ENCODE data around the gene HBP1. TPM values are rescaled to one million over a fixed set of nuclear protein-coding genes. Genes with fewer than 3 reads are reported as not detected.

HBP1 gene
- total and polyA plus RNA-seq, 2 experiments from 2014 or later, result 36.0 to 52.8 TPM

DNA sequence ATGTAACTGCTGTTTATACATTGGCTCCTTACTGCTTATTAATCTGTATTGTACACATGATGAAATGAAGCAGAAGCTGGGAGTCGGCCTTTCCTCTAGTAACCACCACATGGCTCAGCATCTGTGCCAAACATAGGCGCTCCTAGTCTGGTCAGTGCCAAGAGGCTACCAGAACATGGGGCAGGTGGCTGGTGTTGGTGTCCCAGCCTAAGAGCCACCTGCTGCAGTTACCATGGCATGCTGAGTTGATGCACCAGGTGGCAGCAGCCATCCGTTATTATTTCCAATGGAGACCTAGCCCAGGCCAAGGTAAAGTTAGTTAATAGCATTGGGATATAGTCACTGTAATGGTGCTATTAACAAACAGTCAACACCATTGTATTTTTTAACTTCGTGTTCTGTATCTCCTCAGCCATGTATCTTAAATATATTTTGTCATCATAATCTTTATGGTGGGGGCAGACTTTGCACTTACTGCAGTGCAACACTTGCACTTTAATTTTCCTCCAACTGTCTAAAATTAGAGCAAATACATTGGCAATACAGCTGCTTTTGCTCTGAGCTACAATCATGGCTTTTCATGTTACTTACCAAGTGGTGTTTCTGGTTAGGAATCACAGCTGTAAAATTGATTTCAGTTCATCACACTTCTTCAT is 33.1 kb downstream of the HBP1 start:
- H3K27me3 ChIP-seq (ENCODE audit: insufficient read depth), result no peaks in the 10 kb centered on the region
- Mint-ChIP-seq H3K9me3 (no peaks in the 10 kb centered on the region), H3K4me1 (0 out of 3 replicates have a peak, but pooled peaks cover 3% of the 10 kb centered on the region), H3K4me3 (no peak overlapping the region), H3K36me3 (ENCODE audit: low read depth) (peaks cover 28% of the 10 kb centered on the region), H3K27me3 (ENCODE audit: insufficient read depth, low read depth, poor library complexity) (peaks cover 5% of the 10 kb centered on the region), H3K27ac (no peak overlapping the region)
- no peaks in the 10 kb centered on the region for H3K4me1 ChIP-seq (ENCODE audit: insufficient read depth)
- DNase-seq (ENCODE audit: low spot score) (peak; percentile 76), ATAC-seq (peak; percentile 95)
- H3F3A ChIP-seq (replicated peaks; ENCODE audit: low read depth), result no peaks in the 10 kb centered on the region
- H3K27ac ChIP-seq (ENCODE audit: low read depth), result no peak overlapping the region
- H3K36me3 ChIP-seq (ENCODE audit: insufficient read depth), result no peaks in the 10 kb centered on the region
- H3K79me2 ChIP-seq (replicated peaks; ENCODE audit: insufficient read depth), result no peaks in the 10 kb centered on the region
- TF ChIP-seq, protein P1, sequence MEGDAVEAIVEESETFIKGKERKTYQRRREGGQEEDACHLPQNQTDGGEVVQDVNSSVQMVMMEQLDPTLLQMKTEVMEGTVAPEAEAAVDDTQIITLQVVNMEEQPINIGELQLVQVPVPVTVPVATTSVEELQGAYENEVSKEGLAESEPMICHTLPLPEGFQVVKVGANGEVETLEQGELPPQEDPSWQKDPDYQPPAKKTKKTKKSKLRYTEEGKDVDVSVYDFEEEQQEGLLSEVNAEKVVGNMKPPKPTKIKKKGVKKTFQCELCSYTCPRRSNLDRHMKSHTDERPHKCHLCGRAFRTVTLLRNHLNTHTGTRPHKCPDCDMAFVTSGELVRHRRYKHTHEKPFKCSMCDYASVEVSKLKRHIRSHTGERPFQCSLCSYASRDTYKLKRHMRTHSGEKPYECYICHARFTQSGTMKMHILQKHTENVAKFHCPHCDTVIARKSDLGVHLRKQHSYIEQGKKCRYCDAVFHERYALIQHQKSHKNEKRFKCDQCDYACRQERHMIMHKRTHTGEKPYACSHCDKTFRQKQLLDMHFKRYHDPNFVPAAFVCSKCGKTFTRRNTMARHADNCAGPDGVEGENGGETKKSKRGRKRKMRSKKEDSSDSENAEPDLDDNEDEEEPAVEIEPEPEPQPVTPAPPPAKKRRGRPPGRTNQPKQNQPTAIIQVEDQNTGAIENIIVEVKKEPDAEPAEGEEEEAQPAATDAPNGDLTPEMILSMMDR (conservative IDR thresholded peaks at IDR 0.05; ENCODE audit: low read depth in 2 of 2), result peak; percentile 65 to 81
- TF ChIP-seq CREB1 (CRISPR knock-in tag; IDR thresholded peaks at IDR 0.05; ENCODE audit: low read depth), result no peak
- TF ChIP-seq, protein P2, sequence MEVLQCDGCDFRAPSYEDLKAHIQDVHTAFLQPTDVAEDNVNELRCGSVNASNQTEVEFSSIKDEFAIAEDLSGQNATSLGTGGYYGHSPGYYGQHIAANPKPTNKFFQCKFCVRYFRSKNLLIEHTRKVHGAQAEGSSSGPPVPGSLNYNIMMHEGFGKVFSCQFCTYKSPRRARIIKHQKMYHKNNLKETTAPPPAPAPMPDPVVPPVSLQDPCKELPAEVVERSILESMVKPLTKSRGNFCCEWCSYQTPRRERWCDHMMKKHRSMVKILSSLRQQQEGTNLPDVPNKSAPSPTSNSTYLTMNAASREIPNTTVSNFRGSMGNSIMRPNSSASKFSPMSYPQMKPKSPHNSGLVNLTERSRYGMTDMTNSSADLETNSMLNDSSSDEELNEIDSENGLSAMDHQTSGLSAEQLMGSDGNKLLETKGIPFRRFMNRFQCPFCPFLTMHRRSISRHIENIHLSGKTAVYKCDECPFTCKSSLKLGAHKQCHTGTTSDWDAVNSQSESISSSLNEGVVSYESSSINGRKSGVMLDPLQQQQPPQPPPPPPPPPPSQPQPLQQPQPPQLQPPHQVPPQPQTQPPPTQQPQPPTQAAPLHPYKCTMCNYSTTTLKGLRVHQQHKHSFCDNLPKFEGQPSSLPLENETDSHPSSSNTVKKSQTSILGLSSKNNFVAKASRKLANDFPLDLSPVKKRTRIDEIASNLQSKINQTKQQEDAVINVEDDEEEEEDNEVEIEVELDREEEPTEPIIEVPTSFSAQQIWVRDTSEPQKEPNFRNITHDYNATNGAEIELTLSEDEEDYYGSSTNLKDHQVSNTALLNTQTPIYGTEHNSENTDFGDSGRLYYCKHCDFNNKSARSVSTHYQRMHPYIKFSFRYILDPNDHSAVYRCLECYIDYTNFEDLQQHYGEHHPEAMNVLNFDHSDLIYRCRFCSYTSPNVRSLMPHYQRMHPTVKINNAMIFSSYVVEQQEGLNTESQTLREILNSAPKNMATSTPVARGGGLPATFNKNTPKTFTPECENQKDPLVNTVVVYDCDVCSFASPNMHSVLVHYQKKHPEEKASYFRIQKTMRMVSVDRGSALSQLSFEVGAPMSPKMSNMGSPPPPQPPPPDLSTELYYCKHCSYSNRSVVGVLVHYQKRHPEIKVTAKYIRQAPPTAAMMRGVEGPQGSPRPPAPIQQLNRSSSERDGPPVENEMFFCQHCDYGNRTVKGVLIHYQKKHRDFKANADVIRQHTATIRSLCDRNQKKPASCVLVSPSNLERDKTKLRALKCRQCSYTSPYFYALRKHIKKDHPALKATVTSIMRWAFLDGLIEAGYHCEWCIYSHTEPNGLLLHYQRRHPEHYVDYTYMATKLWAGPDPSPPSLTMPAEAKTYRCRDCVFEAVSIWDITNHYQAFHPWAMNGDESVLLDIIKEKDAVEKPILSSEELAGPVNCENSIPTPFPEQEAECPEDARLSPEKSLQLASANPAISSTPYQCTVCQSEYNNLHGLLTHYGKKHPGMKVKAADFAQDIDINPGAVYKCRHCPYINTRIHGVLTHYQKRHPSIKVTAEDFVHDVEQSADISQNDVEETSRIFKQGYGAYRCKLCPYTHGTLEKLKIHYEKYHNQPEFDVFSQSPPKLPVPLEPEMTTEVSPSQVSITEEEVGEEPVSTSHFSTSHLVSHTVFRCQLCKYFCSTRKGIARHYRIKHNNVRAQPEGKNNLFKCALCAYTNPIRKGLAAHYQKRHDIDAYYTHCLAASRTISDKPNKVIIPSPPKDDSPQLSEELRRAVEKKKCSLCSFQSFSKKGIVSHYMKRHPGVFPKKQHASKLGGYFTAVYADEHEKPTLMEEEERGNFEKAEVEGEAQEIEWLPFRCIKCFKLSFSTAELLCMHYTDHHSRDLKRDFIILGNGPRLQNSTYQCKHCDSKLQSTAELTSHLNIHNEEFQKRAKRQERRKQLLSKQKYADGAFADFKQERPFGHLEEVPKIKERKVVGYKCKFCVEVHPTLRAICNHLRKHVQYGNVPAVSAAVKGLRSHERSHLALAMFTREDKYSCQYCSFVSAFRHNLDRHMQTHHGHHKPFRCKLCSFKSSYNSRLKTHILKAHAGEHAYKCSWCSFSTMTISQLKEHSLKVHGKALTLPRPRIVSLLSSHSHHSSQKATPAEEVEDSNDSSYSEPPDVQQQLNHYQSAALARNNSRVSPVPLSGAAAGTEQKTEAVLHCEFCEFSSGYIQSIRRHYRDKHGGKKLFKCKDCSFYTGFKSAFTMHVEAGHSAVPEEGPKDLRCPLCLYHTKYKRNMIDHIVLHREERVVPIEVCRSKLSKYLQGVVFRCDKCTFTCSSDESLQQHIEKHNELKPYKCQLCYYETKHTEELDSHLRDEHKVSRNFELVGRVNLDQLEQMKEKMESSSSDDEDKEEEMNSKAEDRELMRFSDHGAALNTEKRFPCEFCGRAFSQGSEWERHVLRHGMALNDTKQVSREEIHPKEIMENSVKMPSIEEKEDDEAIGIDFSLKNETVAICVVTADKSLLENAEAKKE (CRISPR knock-in tag; IDR thresholded peaks at IDR 0.05), result no peak
- no peak for TF ChIP-seq EZH2phosphoT487 (IDR thresholded peaks at IDR 0.05; ENCODE audit: unreplicated experiment)
- TF ChIP-seq ETS1 (IDR thresholded peaks at IDR 0.05), result no peak
- TF ChIP-seq, protein P3, sequence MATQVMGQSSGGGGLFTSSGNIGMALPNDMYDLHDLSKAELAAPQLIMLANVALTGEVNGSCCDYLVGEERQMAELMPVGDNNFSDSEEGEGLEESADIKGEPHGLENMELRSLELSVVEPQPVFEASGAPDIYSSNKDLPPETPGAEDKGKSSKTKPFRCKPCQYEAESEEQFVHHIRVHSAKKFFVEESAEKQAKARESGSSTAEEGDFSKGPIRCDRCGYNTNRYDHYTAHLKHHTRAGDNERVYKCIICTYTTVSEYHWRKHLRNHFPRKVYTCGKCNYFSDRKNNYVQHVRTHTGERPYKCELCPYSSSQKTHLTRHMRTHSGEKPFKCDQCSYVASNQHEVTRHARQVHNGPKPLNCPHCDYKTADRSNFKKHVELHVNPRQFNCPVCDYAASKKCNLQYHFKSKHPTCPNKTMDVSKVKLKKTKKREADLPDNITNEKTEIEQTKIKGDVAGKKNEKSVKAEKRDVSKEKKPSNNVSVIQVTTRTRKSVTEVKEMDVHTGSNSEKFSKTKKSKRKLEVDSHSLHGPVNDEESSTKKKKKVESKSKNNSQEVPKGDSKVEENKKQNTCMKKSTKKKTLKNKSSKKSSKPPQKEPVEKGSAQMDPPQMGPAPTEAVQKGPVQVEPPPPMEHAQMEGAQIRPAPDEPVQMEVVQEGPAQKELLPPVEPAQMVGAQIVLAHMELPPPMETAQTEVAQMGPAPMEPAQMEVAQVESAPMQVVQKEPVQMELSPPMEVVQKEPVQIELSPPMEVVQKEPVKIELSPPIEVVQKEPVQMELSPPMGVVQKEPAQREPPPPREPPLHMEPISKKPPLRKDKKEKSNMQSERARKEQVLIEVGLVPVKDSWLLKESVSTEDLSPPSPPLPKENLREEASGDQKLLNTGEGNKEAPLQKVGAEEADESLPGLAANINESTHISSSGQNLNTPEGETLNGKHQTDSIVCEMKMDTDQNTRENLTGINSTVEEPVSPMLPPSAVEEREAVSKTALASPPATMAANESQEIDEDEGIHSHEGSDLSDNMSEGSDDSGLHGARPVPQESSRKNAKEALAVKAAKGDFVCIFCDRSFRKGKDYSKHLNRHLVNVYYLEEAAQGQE (IDR thresholded peaks at IDR 0.05; ENCODE audit: unreplicated experiment), result no peak
- TF ChIP-seq ZNF114 (CRISPR knock-in tag; IDR thresholded peaks at IDR 0.05), result no peak
- no peak for TF ChIP-seq POLR2AphosphoS5 (IDR thresholded peaks at IDR 0.05; ENCODE audit: low read depth)
- H3K4me2 ChIP-seq, result no peak overlapping the region
- H2AFZ ChIP-seq, result no peak overlapping the region
- no peaks in the 10 kb centered on the region for H3K9me2 ChIP-seq (ENCODE audit: insufficient read depth)
- H4K20me1 ChIP-seq (replicated peaks; ENCODE audit: insufficient read depth), result no peaks in the 10 kb centered on the region; the same call in none of the 2 replicates
- no peak overlapping the region for H3K4me3 ChIP-seq
